K562 (cell line): ENCODE results near the gene KCNH2.

ENCODE experiments used
- CHD4 ChIP-seq: fragments of 200-600 bp; sonication (generic); IDR thresholded peaks from 3 replicates; pipeline ENCODE4 v1.6.1; 2012; ENCODE audit warnings: low read depth, mild to moderate bottlenecking, mixed read lengths, low read length, inconsistent platforms; ENCODE audit not compliant: insufficient read depth, insufficient replicate concordance, poor library complexity, severe bottlenecking
- CTCF ChIP-seq, 3 experiments: IDR thresholded peaks in 2 of 3; conservative IDR thresholded peaks in 1 of 3; 2 replicates each; pipeline ENCODE4 v1.5.1; 2011 to 2012; ENCODE audit warnings: low read length in 3 of 3, mild to moderate bottlenecking in 3 of 3, control low read depth in 2 of 3, improper control_type of control experiment in 1 of 3, inconsistent platforms in 1 of 3, low read depth in 1 of 3, mixed read lengths in 1 of 3, moderate library complexity in 1 of 3; ENCODE audit not compliant: insufficient read depth in 2 of 3
- GABPB1 ChIP-seq: sonication (generic); formaldehyde crosslinking; IDR thresholded peaks from 2 replicates; pipeline ENCODE4 v1.8.0; 2022; ENCODE audit warnings: mild to moderate bottlenecking, missing genetic modification reagents
- GATA2 ChIP-seq: sonication (generic); formaldehyde crosslinking; IDR thresholded peaks from 2 replicates; pipeline ENCODE4 v1.4.0; 2020; ENCODE audit warnings: mild to moderate bottlenecking, missing genetic modification reagents
- HDAC6 ChIP-seq: IDR thresholded peaks from 2 replicates; pipeline ENCODE4 v1.6.1; 2012; ENCODE audit warnings: low read depth, mild to moderate bottlenecking, control low read depth, inconsistent platforms, low read length, moderate library complexity
- JUN ChIP-seq, 2 experiments: sonication (generic) in 1 of 2; formaldehyde crosslinking in 1 of 2; IDR thresholded peaks; 2 replicates each; pipeline versions ENCODE4 v1.6.1 to v1.8.0; 2012 to 2022; ENCODE audit warnings: borderline replicate concordance in 2 of 2, mild to moderate bottlenecking in 2 of 2, improper control_type of control experiment in 1 of 2, low read depth in 1 of 2, low read length in 1 of 2, missing genetic modification reagents in 1 of 2
- KAT7 ChIP-seq: sonication (generic); formaldehyde crosslinking; IDR thresholded peaks from 2 replicates; pipeline ENCODE4 v1.8.0; 2022; ENCODE audit warnings: missing genetic modification reagents, mild to moderate bottlenecking, borderline replicate concordance
- MAX ChIP-seq: sonication (generic); formaldehyde crosslinking; IDR thresholded peaks from 2 replicates; pipeline ENCODE4 v1.9.0; 2022; ENCODE audit warnings: mild to moderate bottlenecking, missing genetic modification reagents
- POLR2A ChIP-seq: fragments of 450-650 bp; conservative IDR thresholded peaks from 2 replicates; pipeline ENCODE4 v1.6.1; 2016
- THAP7 ChIP-seq: fragments of 250-450 bp; sonication (Bioruptor Pico); IDR thresholded peaks from 2 replicates; pipeline ENCODE4 v1.5.0; 2021
- ZNF512 ChIP-seq: IDR thresholded peaks from 2 replicates; pipeline ENCODE4 v1.6.1; 2016; ENCODE audit warnings: missing genetic modification characterization, missing compliant biosample characterization
- ZNF639 ChIP-seq, 2 experiments: fragments of 200-800 bp in 1 of 2; sonication (Bioruptor generic) in 1 of 2; sonication (generic) in 1 of 2; formaldehyde crosslinking in 1 of 2; IDR thresholded peaks in 1 of 2; conservative IDR thresholded peaks in 1 of 2; 2 replicates each; pipeline versions ENCODE4 v1.5.0 to v1.6.1; 2016 to 2020; ENCODE audit warnings: missing compliant biosample characterization in 1 of 2, missing genetic modification characterization in 1 of 2, missing genetic modification reagents in 1 of 2
- ZSCAN32 ChIP-seq: fragments of 450-650 bp; formaldehyde crosslinking; IDR thresholded peaks from 2 replicates; pipeline ENCODE4 v1.4.0; 2020; ENCODE audit warnings: mild to moderate bottlenecking, moderate library complexity

GRCh38 chr7:150992833-150993302 is 14.7 kb upstream of the KCNH2 start:
- TF ChIP-seq MAX (CRISPR knock-in tag) (peak; percentile 14; the same call in 1 of the 2 replicates), POLR2A (no peak), GATA2 (CRISPR knock-in tag) (no peak), CTCF (IDR thresholded peaks at IDR 0.05 in 2 of 3, conservative IDR thresholded peaks at IDR 0.05 in 1 of 3; ENCODE audit: insufficient read depth in 2 of 3, low read depth in 1 of 3, low read length in 3 of 3) (peak in 1 of 3 experiments; percentile 5; a peak in 1 of 6 replicates), ZSCAN32 (CRISPR knock-in tag) (no peak), GABPB1 (CRISPR knock-in tag) (0 out of 2 replicates have a peak, but pooled peaks have one; percentile 62), THAP7 (CRISPR knock-in tag) (no peak), KAT7 (no peak), HDAC6 (no peak), JUN (IDR thresholded peaks at IDR 0.05; ENCODE audit: borderline replicate concordance, low read depth, low read length) (no peak), JUN (CRISPR knock-in tag; IDR thresholded peaks at IDR 0.05; ENCODE audit: borderline replicate concordance) (no peak), ZNF512 (no peak), ZNF639 (CRISPR knock-in tag; conservative IDR thresholded peaks at IDR 0.05 in 1 of 2, IDR thresholded peaks at IDR 0.05 in 1 of 2) (peak in 1 of 2 experiments; percentile 75; a peak in 2 of 4 replicates), CHD4 (no peak)
